Stomach (tissue), 4 donors: ENCODE measurements around the gene MAN1A1.

ENCODE experiments used
- CTCF ChIP-seq, 7 experiments: fragments of 450-650 bp in 4 of 7; fragments of 200-600 bp in 3 of 7; sonication (generic) in 3 of 7; IDR thresholded peaks; one replicate each; pipeline ENCODE4 v1.5.1; 2016 to 2019; ENCODE audit warnings: antibody characterized with exemption in 7 of 7, control low read depth in 2 of 7, mild to moderate bottlenecking in 1 of 7
- EP300 ChIP-seq: sonication (generic); formaldehyde crosslinking; IDR thresholded peaks from one replicate; pipeline ENCODE4 v1.6.1; 2017; ENCODE audit warnings: antibody characterized with exemption
- POLR2A ChIP-seq, 4 donors: fragments of 450-650 bp; IDR thresholded peaks; one replicate each; pipeline ENCODE4 v1.6.1; 2016; ENCODE audit warnings: antibody characterized with exemption in 4 of 4, control low read depth in 2 of 4, mild to moderate bottlenecking in 1 of 4, moderate library complexity in 1 of 4
- POLR2AphosphoS5 ChIP-seq, 3 donors: sonication (generic); formaldehyde crosslinking; IDR thresholded peaks; one replicate each; pipeline ENCODE4 v1.6.1; 2016; ENCODE audit warnings: antibody characterized with exemption in 3 of 3

GRCh38 chr6:119323931-119324330 is 25.6 kb downstream of the MAN1A1 start:
- TF ChIP-seq CTCF (IDR thresholded peaks at IDR 0.05), result no peak
- no peak for TF ChIP-seq POLR2A (IDR thresholded peaks at IDR 0.05)
- TF ChIP-seq POLR2AphosphoS5 (IDR thresholded peaks at IDR 0.05), result no peak
- no peak for TF ChIP-seq EP300
